Hematopoietic multipotent progenitor cell (in vitro differentiated cells): ENCODE data around the gene CENPH. TPM values are rescaled to one million over a fixed set of nuclear protein-coding genes. Genes with fewer than 3 reads are reported as not detected.
"Not testable (repeated sequence)": the region's sequence is repeated elsewhere in the genome, so short reads cannot be mapped to it uniquely, and the experiment has no call there.

Source experiments
- DNase-seq, 3 donors: peaks; one replicate each; pipeline ENCODE4 v3.0.0-alpha.2; 2011 to 2015; ENCODE audit warnings: low read depth in 2 of 3, low spot score in 2 of 3
- total RNA-seq: library from RNA; depleted of rRNA; stranded (reverse); fragments of >200 nt; gene quantifications from one replicate; pipeline ENCODE4 v1.2.3, GENCODE V29; 2012

The CENPH gene
- total RNA-seq: 8.1 TPM

- DNase-seq: peak; percentile 80 to 94 (median 88)
Measured at GRCh38 chr5:69189162-69190086, at the start of gene CENPH. CENPH (plus strand) TSS chr5:69189583; CDS start chr5:69189635, 52 bp downstream.

- not testable (repeated sequence) for DNase-seq
Measured at GRCh38 chr5:69140239-69140638, 49.1 kb upstream of the CENPH start.

- no peak for DNase-seq
Measured at GRCh38 chr5:69140827-69141226, 48.6 kb upstream of the CENPH start.

- not testable (repeated sequence) for DNase-seq
Measured at GRCh38 chr5:69148576-69148975, 40.8 kb upstream of the CENPH start.

GRCh38 chr5:69148981-69149675 lies 40.3 kb upstream of the CENPH start:
- no peak for DNase-seq

- DNase-seq: no peak
Measured at GRCh38 chr5:69149676-69150010, 39.7 kb upstream of the CENPH start.

GRCh38 chr5:69152731-69153130 lies 36.7 kb upstream of the CENPH start:
- peak in 1 of 3 donors; percentile 8 for DNase-seq

- no peak for DNase-seq
Measured at GRCh38 chr5:69156456-69156855, 32.9 kb upstream of the CENPH start.

GRCh38 chr5:69158039-69158438 lies 31.3 kb upstream of the CENPH start:
- DNase-seq: no peak

- no peak for DNase-seq
Measured at GRCh38 chr5:69160651-69161050, 28.7 kb upstream of the CENPH start.

- peak; percentile 89 to 98 (median 96) for DNase-seq
Measured at GRCh38 chr5:69166686-69167492, 22.5 kb upstream of the CENPH start, which contains the start of gene CCNB1. CCNB1 (plus strand) TSS chr5:69167150; CDS start chr5:69167263, 113 bp downstream.

GRCh38 chr5:69167493-69167855 lies 21.9 kb upstream of the CENPH start:
- DNase-seq: no peak

GRCh38 chr5:69167929-69168328 lies 21.5 kb upstream of the CENPH start:
- no peak for DNase-seq

- DNase-seq: no peak
Measured at GRCh38 chr5:69170495-69170894, 18.9 kb upstream of the CENPH start.

- no peak for DNase-seq
Measured at GRCh38 chr5:69170969-69171368, 18.4 kb upstream of the CENPH start.

- not testable (repeated sequence) for DNase-seq
Measured at GRCh38 chr5:69181659-69182293, 7.6 kb upstream of the CENPH start.

- no peak for DNase-seq
Measured at GRCh38 chr5:69184621-69185020, 4.8 kb upstream of the CENPH start.

- DNase-seq: no peak
Measured at GRCh38 chr5:69187342-69187741, 2.0 kb upstream of the CENPH start.

GRCh38 chr5:69188811-69189161 lies 597 bp upstream of the CENPH start:
- no peak for DNase-seq

GRCh38 chr5:69202497-69202896 lies 13.1 kb downstream of the CENPH start:
- DNase-seq: no peak
